Right atrium auricular region (tissue), 2 donors: ENCODE measurements around the gene FARSA. TPM values are rescaled to one million over a fixed set of nuclear protein-coding genes. Genes with fewer than 3 reads are reported as not detected.
"Not testable (repeated sequence)": the region's sequence is repeated elsewhere in the genome, so short reads cannot be mapped to it uniquely, and the experiment has no call there.

Experiments
- DNase-seq: peaks from one replicate; pipeline ENCODE4 v3.0.0-alpha.2; 2019; ENCODE audit warnings: low spot score
- H3K27ac ChIP-seq, 2 donors: fragments of 200-600 bp; sonication (generic); 1 replicate in 1 of 2; 2 replicates in 1 of 2; pipeline ENCODE4 v1.5.1; 2016 to 2019
- H3K27me3 ChIP-seq, 2 donors: fragments of 200-600 bp; sonication (generic); one replicate each; pipeline versions ENCODE4 v1.5.1 to v1.6.0; 2017 to 2019
- H3K36me3 ChIP-seq: fragments of 200-600 bp; sonication (generic); one replicate; pipeline ENCODE4 v1.5.1; 2016
- H3K4me1 ChIP-seq, 2 donors: fragments of 200-600 bp; sonication (generic); one replicate each; pipeline versions ENCODE4 v1.5.1 to v1.6.0; 2017 to 2019
- H3K4me3 ChIP-seq, 2 donors: fragments of 200-600 bp; sonication (generic); 1 replicate in 1 of 2; 2 replicates in 1 of 2; pipeline ENCODE4 v1.5.1; 2017 to 2019; ENCODE audit warnings: mild to moderate bottlenecking in 1 of 2, moderate library complexity in 1 of 2
- H3K9me3 ChIP-seq, 2 donors: fragments of 200-600 bp; sonication (generic); one replicate each; pipeline ENCODE4 v1.5.1; 2019
- total RNA-seq, 2 donors: library from RNA; depleted of rRNA; stranded (reverse); fragments of >200 nt; gene quantifications; one replicate each; pipeline ENCODE4 v1.1.0, GENCODE V29; 2016
- TF ChIP-seq, protein P1 (sequence below), 2 donors: fragments of 200-600 bp; sonication (generic); IDR thresholded peaks; one replicate each; pipeline ENCODE4 v1.5.1; 2019; ENCODE audit warnings: antibody characterized with exemption in 2 of 2

The FARSA gene
- total RNA-seq, 2 donors from 2014 or later: 36.4 TPM

DNA sequence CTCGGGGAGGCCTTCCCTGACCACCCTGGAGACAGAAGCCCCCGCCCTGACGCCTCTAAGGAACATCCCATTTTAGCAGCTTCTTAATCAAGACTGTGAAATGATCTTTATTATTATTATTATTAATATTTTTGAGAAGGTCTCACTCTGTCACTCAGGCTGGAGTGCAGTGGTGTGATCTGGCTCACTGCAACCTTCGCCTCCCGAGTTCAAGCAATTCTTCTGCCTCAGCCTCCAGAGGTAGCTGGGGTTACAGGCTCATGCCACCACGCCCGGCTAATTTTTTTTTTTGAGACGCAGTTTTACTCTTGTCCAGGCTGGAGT is 32.3 kb upstream of the FARSA start:
- H3K36me3 ChIP-seq: no peaks in the 10 kb centered on the region
- TF ChIP-seq, protein P1, sequence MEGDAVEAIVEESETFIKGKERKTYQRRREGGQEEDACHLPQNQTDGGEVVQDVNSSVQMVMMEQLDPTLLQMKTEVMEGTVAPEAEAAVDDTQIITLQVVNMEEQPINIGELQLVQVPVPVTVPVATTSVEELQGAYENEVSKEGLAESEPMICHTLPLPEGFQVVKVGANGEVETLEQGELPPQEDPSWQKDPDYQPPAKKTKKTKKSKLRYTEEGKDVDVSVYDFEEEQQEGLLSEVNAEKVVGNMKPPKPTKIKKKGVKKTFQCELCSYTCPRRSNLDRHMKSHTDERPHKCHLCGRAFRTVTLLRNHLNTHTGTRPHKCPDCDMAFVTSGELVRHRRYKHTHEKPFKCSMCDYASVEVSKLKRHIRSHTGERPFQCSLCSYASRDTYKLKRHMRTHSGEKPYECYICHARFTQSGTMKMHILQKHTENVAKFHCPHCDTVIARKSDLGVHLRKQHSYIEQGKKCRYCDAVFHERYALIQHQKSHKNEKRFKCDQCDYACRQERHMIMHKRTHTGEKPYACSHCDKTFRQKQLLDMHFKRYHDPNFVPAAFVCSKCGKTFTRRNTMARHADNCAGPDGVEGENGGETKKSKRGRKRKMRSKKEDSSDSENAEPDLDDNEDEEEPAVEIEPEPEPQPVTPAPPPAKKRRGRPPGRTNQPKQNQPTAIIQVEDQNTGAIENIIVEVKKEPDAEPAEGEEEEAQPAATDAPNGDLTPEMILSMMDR (IDR thresholded peaks at IDR 0.05): no peak
- no peak for DNase-seq
- peak overlapping the region in 1 of 2 donors; percentile 60 for H3K4me3 ChIP-seq
- H3K9me3 ChIP-seq: no peaks in the 10 kb centered on the region
- peak overlapping the region; percentile 32 to 71 for H3K27ac ChIP-seq
- H3K27me3 ChIP-seq: no peaks in the 10 kb centered on the region
- peaks cover 0 to 10% of the 10 kb centered on the region in 2 donors for H3K4me1 ChIP-seq

DNA sequence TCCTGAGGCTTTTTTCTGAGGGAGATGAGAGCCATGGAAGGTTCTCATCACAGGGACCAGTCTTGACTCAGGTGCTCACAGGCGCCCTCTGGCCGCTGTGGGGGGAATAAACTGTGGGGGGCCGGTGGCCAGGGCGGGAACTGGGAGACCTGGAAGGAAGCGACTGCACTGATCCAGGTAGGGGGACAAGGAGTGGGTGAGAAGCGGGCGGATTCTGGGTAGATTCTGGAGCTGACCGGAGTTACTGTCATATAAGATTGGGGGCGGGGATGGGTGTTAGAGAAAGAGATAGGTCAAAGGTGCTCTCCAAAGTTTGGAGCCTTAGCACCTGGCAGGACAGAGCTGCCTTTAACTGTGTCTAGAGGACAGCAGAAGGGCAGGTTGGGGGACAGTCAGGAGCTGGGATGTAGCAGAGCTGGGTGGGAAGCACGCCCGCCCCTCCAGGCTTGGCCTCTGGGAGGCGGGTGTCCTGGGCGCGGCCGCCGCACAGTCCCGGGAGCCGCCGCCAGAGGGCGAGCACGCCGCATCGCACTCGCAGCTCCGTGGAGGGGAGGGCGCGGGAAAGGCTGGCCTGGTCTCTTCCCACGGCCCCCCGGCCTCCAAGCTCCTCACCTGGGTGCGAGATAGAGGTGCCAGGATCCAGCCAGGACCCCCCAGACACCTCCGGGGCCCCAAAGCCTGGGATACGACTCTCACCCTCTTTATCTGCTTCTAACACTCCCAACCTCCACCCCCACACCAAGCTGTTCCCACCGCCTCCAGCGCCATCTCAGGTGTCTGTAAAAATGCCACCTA is 31.7 kb upstream of the FARSA start:
- TF ChIP-seq, protein P1 (IDR thresholded peaks at IDR 0.05): peak; percentile 78 to 95
- peaks cover 0 to 10% of the 10 kb centered on the region in 2 donors for H3K4me1 ChIP-seq
- peak overlapping the region; percentile 40 to 60 for H3K4me3 ChIP-seq
- DNase-seq: peak; percentile 77
- H3K9me3 ChIP-seq: no peaks in the 10 kb centered on the region
- H3K27me3 ChIP-seq: no peaks in the 10 kb centered on the region
- H3K27ac ChIP-seq: peak overlapping the region; percentile 32 to 71
- H3K36me3 ChIP-seq: no peaks in the 10 kb centered on the region

DNA sequence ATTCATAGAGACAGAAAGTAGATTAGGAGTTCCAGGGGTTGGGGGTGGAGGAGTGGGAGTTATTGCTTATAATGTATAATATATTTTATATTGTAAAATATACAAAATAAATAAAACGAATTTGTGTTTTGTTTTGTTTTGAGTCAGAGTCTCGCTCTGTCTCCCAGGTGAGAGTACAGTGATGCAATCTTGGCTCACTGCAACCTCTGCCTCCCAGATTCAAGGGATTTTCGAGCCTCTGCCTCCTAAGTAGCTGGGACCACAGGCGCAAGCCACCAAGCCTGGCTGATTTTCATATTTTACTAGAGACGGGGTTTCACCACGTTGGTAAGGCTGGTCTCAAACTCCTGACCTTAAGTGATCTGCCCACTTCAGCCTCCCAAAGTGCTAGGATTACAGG is 26.0 kb upstream of the FARSA start:
- Histone ChIP-seq H3K4me3 (no peak overlapping the region), H3K27ac (no peak overlapping the region), H3K27me3 (no peaks in the 10 kb centered on the region), H3K9me3 (no peaks in the 10 kb centered on the region), H3K36me3 (peaks cover 5% of the 10 kb centered on the region), H3K4me1 (peaks cover 0 to 20% of the 10 kb centered on the region in 2 donors)
- no peak for DNase-seq
- TF ChIP-seq, protein P1 (IDR thresholded peaks at IDR 0.05): no peak

DNA sequence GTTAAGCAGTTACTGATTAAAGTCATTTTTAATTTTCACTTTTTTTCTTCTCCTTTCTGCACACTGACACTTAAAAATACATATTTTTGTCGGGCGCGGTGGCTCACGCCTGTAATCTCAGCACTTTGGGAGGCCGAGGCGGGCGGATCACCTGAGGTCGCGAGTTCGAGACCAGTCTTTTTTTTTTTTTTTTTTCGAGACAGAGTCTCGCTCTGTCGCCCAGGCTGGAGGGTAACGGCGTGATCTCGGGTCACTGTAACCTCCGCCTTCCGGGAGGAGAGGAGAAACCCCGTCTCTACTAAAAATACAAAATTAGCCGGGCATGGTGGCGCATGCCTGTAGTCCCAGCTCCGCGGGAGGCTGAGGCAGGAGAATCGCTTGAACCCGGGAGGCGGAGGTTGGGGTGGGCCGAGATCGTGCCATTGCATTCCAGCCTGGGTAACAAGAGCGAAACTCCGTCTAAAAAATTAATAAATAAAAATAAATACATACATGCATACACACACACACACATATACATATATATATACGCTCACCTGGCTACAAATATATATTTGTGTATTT is 24.0 kb upstream of the FARSA start:
- not testable (repeated sequence) for H3K27me3 ChIP-seq, H3K9me3 ChIP-seq, DNase-seq
- Histone ChIP-seq H3K36me3 (peaks cover 25% of the 10 kb centered on the region), H3K27ac (peak overlapping the region; percentile 87 to 93), H3K4me1 (peaks cover 0 to 40% of the 10 kb centered on the region in 2 donors), H3K4me3 (peak overlapping the region; percentile 78 to 90)

DNA sequence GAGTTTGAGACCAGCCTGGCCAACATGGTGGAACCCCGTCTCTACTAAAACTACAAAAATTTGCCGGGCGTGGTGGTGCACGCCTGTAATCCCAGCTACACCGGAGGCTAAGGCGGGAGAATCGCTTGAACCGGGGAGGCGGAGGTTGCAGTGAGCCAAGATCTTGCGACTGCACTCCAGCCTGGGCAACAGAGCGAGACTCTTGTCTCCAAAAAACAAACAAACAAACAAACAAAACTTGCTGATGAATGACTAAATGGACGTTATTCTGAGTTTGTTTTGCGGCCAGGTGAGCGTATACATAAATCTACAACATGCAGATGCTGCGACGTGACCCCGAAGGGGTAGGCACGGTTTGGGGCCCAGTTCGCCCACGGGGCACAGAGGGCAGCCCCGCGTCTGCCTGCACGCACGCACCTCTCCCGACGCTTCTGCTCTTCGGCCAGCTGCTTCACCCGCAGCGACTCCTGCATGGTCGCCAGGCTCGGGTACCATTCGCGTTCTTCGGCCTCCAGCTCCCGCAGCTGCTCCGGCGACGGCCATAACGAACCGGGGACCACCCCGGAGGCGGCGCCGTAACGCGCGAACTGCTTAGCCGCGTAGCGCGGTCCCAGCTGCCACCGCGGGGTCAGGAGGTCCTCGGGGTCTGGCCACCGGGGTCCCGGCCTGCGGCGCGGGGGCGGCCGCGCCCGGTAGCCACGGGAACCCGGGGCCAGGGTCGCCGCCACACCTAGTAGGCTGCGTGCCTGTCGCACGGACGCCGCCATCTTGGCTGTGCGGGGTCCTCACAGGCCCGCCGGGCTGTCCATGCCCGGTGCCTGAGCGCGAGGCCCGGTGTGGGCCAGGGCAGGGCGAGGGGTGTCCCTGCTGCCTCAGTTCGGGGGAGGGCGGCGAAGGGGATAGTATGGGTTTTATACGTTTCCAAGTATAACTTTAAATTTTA is 23.2 kb upstream of the FARSA start, which contains the start of gene GADD45GIP1:
Gene GADD45GIP1 (minus strand): TSS at position 778 of the 943 bp plus-strand sequence. CDS start 11 bp downstream, at position 767.
- H3K4me3 ChIP-seq: peak within 1 kb of the TSS; percentile 78 to 90
- no peak for DNase-seq
- H3K36me3 ChIP-seq: peaks cover 32% of the 10 kb centered on the region
- H3K27ac ChIP-seq: peak within 1 kb of the TSS; percentile 87 to 93
- H3K4me1 ChIP-seq: peaks cover 0 to 43% of the 10 kb centered on the region in 2 donors
- H3K27me3 ChIP-seq: no peaks in the 10 kb centered on the region
- TF ChIP-seq, protein P1 (IDR thresholded peaks at IDR 0.05): no peak
- H3K9me3 ChIP-seq: no peaks in the 10 kb centered on the region
